Measurements from ENCODE around the gene PXT1.

Gene PXT1

GRCh38 chr6:36343109-36343680, 99.5 kb downstream of the PXT1 start:
- no peak for DNase-seq

GRCh38 chr6:36340618-36341454, 101.8 kb downstream of the PXT1 start:
- DNase-seq, result peak; percentile 54
